Karpas-422 (cell line): ENCODE measurements around the gene JADE2. TPM values are rescaled to one million over a fixed set of nuclear protein-coding genes. Genes with fewer than 3 reads are reported as not detected.

Source experiments
- DNase-seq: peaks from one replicate; pipeline ENCODE4 v3.0.0-alpha.2; 2015
- H2AFZ ChIP-seq: fragments of 200-600 bp; sonication (generic); 2 replicates; pipeline ENCODE4 v1.6.1; 2014; ENCODE audit warnings: antibody characterized with exemption, low read length, mixed read lengths
- H3K27ac ChIP-seq: fragments of 200-600 bp; sonication (generic); 2 replicates; pipeline ENCODE4 v1.5.1; 2014; ENCODE audit warnings: mild to moderate bottlenecking, low read length, moderate library complexity
- H3K27me3 ChIP-seq: fragments of 200-600 bp; sonication (generic); 2 replicates; pipeline ENCODE4 v1.6.1; 2014; ENCODE audit warnings: low read length, mixed read lengths
- H3K36me3 ChIP-seq: fragments of 200-600 bp; sonication (generic); 2 replicates; pipeline ENCODE4 v1.6.1; 2014; ENCODE audit warnings: low read length, mixed read lengths; ENCODE audit not compliant: insufficient read depth
- H3K4me1 ChIP-seq: fragments of 200-600 bp; sonication (generic); 2 replicates; pipeline ENCODE4 v1.6.1; 2014; ENCODE audit warnings: mild to moderate bottlenecking, low read length, mixed read lengths
- H3K4me2 ChIP-seq: fragments of 200-600 bp; sonication (generic); 2 replicates; pipeline ENCODE4 v1.6.1; 2014; ENCODE audit warnings: low read length, low read depth, mild to moderate bottlenecking; ENCODE audit not compliant: poor library complexity, severe bottlenecking
- H3K4me3 ChIP-seq: fragments of 200-600 bp; sonication (generic); 2 replicates; pipeline ENCODE4 v1.5.1; 2014; ENCODE audit warnings: mild to moderate bottlenecking, antibody characterized with exemption, low read length, mixed read lengths
- H3K79me2 ChIP-seq: fragments of 200-600 bp; sonication (generic); 2 replicates; pipeline ENCODE4 v1.6.1; 2014; ENCODE audit warnings: mild to moderate bottlenecking, low read length, mixed read lengths
- H3K9ac ChIP-seq: fragments of 200-600 bp; sonication (generic); 2 replicates; pipeline ENCODE4 v1.6.0; 2014; ENCODE audit warnings: low read length
- H3K9me2 ChIP-seq: fragments of 200-600 bp; sonication (generic), shearing (Covaris generic); replicated peaks from 2 replicates; pipeline ENCODE4 v1.6.0; 2014; ENCODE audit warnings: mild to moderate bottlenecking, low read length, moderate library complexity; ENCODE audit not compliant: insufficient read depth
- H3K9me3 ChIP-seq: fragments of 300-700, 200-600 bp; sonication (generic); 2 replicates; pipeline ENCODE4 v1.6.1; 2014; ENCODE audit warnings: low read length, mixed read lengths
- H4K20me1 ChIP-seq: fragments of 200-600 bp; sonication (generic); 2 replicates; pipeline ENCODE4 v1.6.1; 2014; ENCODE audit warnings: mild to moderate bottlenecking, antibody characterized with exemption, low read length, low read depth; ENCODE audit not compliant: insufficient read depth
- total RNA-seq: library from RNA; depleted of rRNA; stranded (reverse); fragments of >200 nt; shearing (Covaris generic); gene quantifications from 2 replicates; pipeline ENCODE4 v1.2.3, GENCODE V29; 2014; ENCODE audit warnings: low replicate concordance

JADE2 gene
- total RNA-seq, 1 experiment from 2014 or later = 82.1 TPM

DNA sequence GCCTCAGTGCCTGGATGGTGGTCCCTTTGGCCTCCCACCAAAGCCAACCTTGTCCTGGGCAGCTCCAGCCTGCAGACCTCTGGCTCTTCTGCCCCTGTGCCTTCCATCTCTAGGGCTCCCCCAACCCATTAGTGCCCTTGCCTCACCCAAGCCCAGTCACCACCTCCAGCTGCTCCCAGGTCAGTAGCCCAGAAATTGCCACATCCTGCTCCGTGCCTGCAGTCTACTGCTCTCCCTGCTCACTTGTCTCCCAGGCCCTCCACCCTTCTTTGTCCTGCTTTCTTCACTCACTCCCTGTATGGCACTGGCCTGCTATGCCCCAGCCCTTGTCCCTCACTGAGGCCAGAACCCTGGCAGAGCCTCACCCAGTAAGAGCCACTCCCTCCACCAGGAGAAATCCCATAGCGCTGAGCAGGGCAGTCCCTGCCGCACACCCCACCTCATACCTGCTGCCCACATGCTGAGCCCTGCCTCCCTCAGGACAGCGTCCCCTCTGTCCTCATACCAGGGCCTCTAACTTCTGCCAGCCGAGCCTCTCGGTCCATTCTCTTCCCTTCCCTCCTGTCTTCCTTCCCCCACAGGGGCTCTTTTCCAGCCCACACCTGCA lies 44.4 kb downstream of the JADE2 start:
- Histone ChIP-seq H3K27me3 (no peaks in the 10 kb centered on the region), H2AFZ (no peak overlapping the region), H3K27ac (no peak overlapping the region), H3K4me1 (no peaks in the 10 kb centered on the region), H3K79me2 (peaks cover 40% of the 10 kb centered on the region), H4K20me1 (peaks cover 15% of the 10 kb centered on the region; the same call in 1 of the 2 replicates), H3K9me3 (no peaks in the 10 kb centered on the region), H3K9ac (no peak overlapping the region), H3K36me3 (peaks cover 65% of the 10 kb centered on the region), H3K9me2 (no peaks in the 10 kb centered on the region), H3K4me2 (no peak overlapping the region), H3K4me3 (no peak overlapping the region)
- DNase-seq = no peak

GRCh38 chr5:134570365-134570758 lies 44.9 kb downstream of the JADE2 start:
- H3K9me3 ChIP-seq = no peaks in the 10 kb centered on the region
- no peak for DNase-seq
- H2AFZ ChIP-seq = no peak overlapping the region
- H3K9me2 ChIP-seq = no peaks in the 10 kb centered on the region
- H3K27ac ChIP-seq = no peak overlapping the region
- H3K4me1 ChIP-seq = peaks cover 3% of the 10 kb centered on the region; the same call in 1 of the 2 replicates
- H3K4me2 ChIP-seq = no peak overlapping the region
- no peaks in the 10 kb centered on the region for H3K27me3 ChIP-seq
- H4K20me1 ChIP-seq = 0 out of 2 replicates have a peak, but pooled peaks cover 13% of the 10 kb centered on the region
- no peak overlapping the region for H3K4me3 ChIP-seq
- H3K79me2 ChIP-seq = peaks cover 35% of the 10 kb centered on the region
- H3K36me3 ChIP-seq = peaks cover 64% of the 10 kb centered on the region
- no peak overlapping the region for H3K9ac ChIP-seq

DNA sequence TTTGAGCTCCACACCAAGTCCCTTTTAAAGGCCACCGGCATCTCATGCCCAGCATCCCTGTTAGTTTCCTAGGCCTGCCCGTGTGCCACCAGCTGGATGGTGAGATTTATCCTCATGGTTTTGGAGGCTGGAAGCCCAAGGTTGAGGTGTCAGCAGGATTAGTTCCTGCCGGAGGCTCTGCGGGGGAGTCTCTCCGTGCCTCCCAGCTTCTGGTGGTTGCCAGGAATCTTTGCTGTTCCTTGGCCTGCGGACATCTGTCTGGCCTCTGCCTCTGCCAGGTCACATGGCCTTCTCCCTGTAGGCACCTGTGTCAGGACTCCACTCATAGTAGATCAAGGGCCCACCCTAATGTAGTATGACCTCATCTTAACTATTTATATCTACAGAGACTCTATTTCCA lies 45.4 kb downstream of the JADE2 start:
- H3K36me3 ChIP-seq = peaks cover 67% of the 10 kb centered on the region
- no peak overlapping the region for H3K27ac ChIP-seq
- H3K27me3 ChIP-seq = no peaks in the 10 kb centered on the region
- no peak overlapping the region for H3K4me2 ChIP-seq
- H3K9ac ChIP-seq = no peak overlapping the region
- peaks cover 34% of the 10 kb centered on the region for H3K79me2 ChIP-seq
- no peak overlapping the region for H2AFZ ChIP-seq
- no peaks in the 10 kb centered on the region for H3K9me3 ChIP-seq
- peaks cover 3% of the 10 kb centered on the region; the same call in 1 of the 2 replicates for H3K4me1 ChIP-seq
- H3K9me2 ChIP-seq = no peaks in the 10 kb centered on the region
- H4K20me1 ChIP-seq = 0 out of 2 replicates have a peak, but pooled peaks cover 13% of the 10 kb centered on the region
- H3K4me3 ChIP-seq = no peak overlapping the region
- DNase-seq = no peak

- Histone ChIP-seq H3K36me3 (peaks cover 61% of the 10 kb centered on the region), H3K9ac (no peak overlapping the region), H3K27me3 (no peaks in the 10 kb centered on the region), H3K9me2 (no peaks in the 10 kb centered on the region), H2AFZ (no peak overlapping the region), H3K9me3 (no peaks in the 10 kb centered on the region), H3K27ac (no peak overlapping the region), H3K4me3 (no peak overlapping the region), H3K4me2 (no peak overlapping the region), H4K20me1 (0 out of 2 replicates have a peak, but pooled peaks cover 13% of the 10 kb centered on the region), H3K4me1 (peaks cover 3% of the 10 kb centered on the region; the same call in 1 of the 2 replicates), H3K79me2 (peaks cover 30% of the 10 kb centered on the region)
- no peak for DNase-seq
These were observed 46.4 kb downstream of the JADE2 start for GRCh38 chr5:134571693-134572405.

- H3K36me3 ChIP-seq = peaks cover 59% of the 10 kb centered on the region
- H2AFZ ChIP-seq = no peak overlapping the region
- H3K4me2 ChIP-seq = no peak overlapping the region
- no peaks in the 10 kb centered on the region for H3K9me3 ChIP-seq
- H3K27me3 ChIP-seq = no peaks in the 10 kb centered on the region
- no peak overlapping the region for H3K4me3 ChIP-seq
- no peak overlapping the region for H3K9ac ChIP-seq
- H3K79me2 ChIP-seq = peaks cover 25% of the 10 kb centered on the region
- no peak for DNase-seq
- H3K27ac ChIP-seq = peak overlapping the region; percentile 29; the same call in 1 of the 2 replicates
- peaks cover 3% of the 10 kb centered on the region; the same call in 1 of the 2 replicates for H3K4me1 ChIP-seq
- no peaks in the 10 kb centered on the region for H3K9me2 ChIP-seq
- 0 out of 2 replicates have a peak, but pooled peaks cover 13% of the 10 kb centered on the region for H4K20me1 ChIP-seq
These were observed 47.3 kb downstream of the JADE2 start for GRCh38 chr5:134572811-134573210.

DNA sequence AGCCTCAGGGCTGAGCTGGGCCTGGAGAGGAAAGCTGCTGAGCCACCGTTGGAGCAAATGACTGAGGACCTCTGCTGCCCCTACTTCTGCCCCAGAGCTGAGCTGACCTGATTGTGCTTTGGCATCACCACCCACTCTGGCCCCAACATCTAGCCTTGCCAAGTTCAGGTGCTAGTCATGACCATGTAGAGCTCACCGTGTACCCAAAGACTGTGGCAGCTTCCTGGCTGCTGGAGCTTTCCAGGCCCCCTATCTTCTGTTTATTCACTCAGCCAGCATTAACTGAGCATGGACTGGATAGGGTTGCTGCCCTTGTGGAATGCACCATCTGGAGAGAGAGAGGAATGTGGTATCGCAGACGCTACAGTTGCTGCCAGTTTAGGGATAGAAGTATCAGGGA lies 49.1 kb downstream of the JADE2 start:
- Histone ChIP-seq H3K9me3 (no peaks in the 10 kb centered on the region), H3K4me1 (peaks cover 3% of the 10 kb centered on the region; the same call in 1 of the 2 replicates), H3K36me3 (peaks cover 65% of the 10 kb centered on the region), H3K4me2 (no peak overlapping the region), H4K20me1 (peaks cover 18% of the 10 kb centered on the region; the same call in 1 of the 2 replicates), H3K27ac (no peak overlapping the region), H3K9me2 (no peaks in the 10 kb centered on the region), H3K27me3 (no peaks in the 10 kb centered on the region), H3K9ac (no peak overlapping the region), H3K79me2 (peaks cover 23% of the 10 kb centered on the region; the same call in 1 of the 2 replicates), H2AFZ (no peak overlapping the region), H3K4me3 (no peak overlapping the region)
- no peak for DNase-seq

- Histone ChIP-seq H3K9me2 (no peaks in the 10 kb centered on the region), H3K4me1 (peaks cover 3% of the 10 kb centered on the region; the same call in 1 of the 2 replicates), H2AFZ (no peak overlapping the region), H3K27ac (peak overlapping the region; percentile 32), H4K20me1 (peaks cover 19% of the 10 kb centered on the region; the same call in 1 of the 2 replicates), H3K4me2 (no peak overlapping the region), H3K4me3 (no peak overlapping the region), H3K9me3 (no peaks in the 10 kb centered on the region), H3K36me3 (peaks cover 67% of the 10 kb centered on the region), H3K27me3 (no peaks in the 10 kb centered on the region), H3K79me2 (peaks cover 18% of the 10 kb centered on the region; the same call in 1 of the 2 replicates), H3K9ac (no peak overlapping the region)
- no peak for DNase-seq
These were observed 49.8 kb downstream of the JADE2 start for GRCh38 chr5:134575316-134575715.

DNA sequence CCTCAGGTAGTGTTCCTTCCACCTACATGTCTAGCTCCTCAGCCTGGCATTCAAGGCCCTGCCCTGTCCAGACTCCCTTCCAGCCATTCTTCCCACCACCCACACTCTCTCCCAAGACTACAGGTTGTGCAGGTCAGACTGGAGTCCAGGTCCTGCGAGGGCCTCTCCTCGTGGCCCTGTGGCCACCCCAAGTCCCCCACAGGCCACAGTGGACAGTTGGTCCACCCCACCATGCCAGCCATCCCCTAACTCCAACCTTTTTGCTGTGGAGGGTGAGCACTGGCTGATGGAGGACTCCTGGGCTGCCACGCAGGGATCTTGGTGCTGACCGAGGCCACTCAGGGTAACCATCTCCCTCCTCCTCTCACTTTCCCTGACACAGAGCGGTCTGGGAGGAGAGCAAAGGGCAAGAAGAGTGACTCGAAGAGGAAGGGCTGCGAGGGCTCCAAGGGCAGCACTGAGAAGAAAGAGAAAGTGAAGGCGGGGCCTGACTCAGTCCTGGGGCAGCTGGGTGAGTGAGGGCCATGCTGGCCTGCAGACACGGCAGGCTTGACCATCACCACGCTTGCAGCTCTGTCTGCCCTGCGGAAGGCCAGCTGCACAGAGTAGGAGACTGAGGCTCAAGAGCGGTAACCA lies 51.0 kb downstream of the JADE2 start:
- Histone ChIP-seq H3K4me2 (no peak overlapping the region), H3K79me2 (peaks cover 11% of the 10 kb centered on the region; the same call in 1 of the 2 replicates), H3K4me3 (no peak overlapping the region), H3K36me3 (peaks cover 66% of the 10 kb centered on the region), H3K9me2 (no peaks in the 10 kb centered on the region), H3K27me3 (no peaks in the 10 kb centered on the region), H3K9me3 (no peaks in the 10 kb centered on the region), H3K4me1 (peaks cover 5% of the 10 kb centered on the region; the same call in 1 of the 2 replicates), H4K20me1 (peaks cover 19% of the 10 kb centered on the region; the same call in 1 of the 2 replicates), H3K9ac (no peak overlapping the region), H3K27ac (no peak overlapping the region), H2AFZ (no peak overlapping the region)
- no peak for DNase-seq
